GM21529 (cell line): ENCODE measurements around the gene LCN10.
"Not testable (repeated sequence)": the region's sequence is repeated elsewhere in the genome, so short reads cannot be mapped to it uniquely, and the experiment has no call there.

Experiments
- ATAC-seq: cut with Tn5 transposase; IDR thresholded peaks from one replicate; pipeline ENCODE4 v1.9.1; 2021; ENCODE audit not compliant: unreplicated experiment

Gene LCN10

DNA sequence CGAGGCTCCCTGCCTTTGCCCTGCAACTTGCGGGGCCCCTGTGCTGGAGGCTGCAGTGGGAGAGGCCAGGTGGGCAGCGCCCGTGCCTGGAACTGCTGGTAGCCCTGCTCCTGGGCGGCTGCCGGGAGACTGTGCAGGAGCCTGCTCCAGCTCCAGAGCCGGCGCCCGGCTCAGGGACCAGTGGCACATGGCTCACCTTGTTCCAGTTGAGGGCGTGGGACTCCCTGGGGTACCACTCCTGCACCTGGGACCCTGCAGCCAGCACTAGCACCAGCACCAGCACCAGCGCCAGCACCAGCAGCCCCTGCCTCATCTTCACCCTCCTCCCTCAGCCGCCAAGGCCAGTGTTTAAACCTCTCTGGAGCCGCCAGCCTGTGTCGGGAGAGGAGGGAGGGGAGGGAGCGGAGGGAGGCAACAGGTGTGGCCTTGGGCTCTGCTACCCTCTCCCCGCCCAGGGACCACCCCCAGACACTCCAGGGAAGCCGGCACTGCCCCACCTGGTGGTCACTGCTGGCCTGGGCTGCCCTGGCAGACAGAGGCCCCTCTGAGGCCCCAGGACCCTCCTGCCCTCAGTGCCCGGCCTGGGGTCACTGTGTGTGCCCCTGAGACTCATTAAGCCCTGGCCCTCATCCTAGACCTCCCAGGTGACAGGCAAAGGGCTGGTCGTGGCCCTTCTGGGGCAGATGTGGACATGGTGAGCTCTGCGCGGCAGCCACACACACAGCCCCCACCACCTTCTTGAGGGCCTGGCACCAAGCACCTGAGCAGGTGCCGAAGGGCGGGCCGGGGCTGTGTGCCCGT lies at the start of gene LCN10:
TSS of gene LCN10 (minus strand) at position 350 of the 801 bp plus-strand sequence. CDS start at position 313, 37 bp downstream.
- ATAC-seq: no peak

DNA sequence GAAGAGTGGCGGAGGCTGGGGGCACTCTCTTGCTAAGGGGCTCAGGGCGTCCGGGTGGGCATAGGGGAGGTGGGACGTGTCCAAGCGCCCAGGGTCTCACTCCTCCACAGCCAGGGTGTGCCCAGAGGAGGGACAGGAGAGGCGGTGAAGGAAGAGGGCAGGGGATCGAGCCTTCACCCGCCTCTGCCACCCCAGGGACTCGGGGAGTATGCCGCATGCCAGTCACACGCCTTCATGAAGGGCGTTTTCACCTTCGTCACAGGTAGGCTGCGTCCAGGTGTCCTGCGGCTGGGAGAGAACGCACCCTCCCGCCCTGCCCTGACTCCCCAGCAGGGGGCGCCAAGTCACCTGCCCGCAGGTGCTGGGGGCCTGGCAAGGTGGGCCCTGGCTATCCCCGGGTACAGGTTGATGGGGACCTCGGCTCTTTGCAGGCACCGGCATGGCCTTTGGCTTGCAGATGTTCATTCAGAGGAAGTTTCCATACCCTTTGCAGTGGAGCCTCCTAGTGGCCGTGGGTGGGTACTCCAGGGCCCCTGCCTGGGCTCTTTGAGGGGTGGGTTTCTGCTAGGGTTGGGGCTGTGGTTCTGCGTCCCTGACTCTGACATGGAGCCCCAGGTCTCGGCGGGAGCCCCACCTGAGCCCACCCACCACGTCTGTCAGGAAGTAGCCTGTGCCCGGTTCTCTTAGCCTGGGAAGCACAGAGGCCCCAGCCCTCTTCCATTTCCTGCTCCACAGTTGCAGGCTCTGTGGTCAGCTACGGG lies 49.0 kb upstream of the LCN10 start:
- peak; percentile 14 for ATAC-seq

DNA sequence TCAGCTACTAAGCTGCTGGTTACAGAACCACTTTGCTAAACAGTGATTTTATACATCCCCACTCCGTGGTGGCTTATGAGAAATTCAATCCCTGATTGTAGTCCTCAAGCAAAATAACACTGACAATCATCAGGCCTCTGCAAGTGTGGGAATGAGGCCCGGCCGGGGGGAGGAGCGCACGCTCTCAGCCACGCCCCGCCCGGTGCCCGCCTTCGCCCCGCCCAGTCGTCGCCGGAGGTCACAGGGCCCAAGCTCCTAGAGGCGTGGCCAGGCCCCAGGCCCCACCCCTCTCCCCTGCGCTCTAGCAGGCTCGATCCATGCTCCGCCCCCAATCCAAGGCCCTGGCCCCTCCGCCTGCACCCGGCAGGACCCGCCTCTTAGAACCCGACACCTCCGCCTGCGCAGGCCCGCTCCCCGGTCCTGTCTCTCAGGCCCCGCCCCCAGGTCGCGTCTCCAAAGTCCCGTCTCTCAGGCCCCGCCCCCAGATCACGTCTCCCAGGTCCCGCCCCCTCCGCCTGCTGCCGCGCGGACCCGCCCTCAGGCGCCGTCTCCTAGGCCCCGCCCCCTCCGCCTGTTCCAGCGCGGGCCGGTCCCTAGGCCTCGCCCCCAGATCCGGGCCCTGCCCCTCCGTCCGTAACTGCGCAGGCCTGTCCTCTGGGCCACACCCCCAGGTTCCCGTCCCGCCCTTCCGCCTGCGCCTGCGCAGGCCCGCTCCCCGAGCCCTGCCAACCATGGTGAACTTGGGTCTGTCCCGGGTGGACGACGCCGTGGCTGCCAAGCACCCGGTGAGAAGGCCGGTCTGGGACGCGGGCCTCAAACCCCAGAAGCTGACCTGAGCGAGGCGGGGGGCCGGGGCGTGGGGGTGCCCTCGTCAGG lies 48.1 kb upstream of the LCN10 start, which contains the start of gene TMEM141:
TSS of gene TMEM141 (plus strand) at position 705 of the 876 bp plus-strand sequence. CDS start at position 732, 27 bp downstream.
- peak; percentile 80 for ATAC-seq

DNA sequence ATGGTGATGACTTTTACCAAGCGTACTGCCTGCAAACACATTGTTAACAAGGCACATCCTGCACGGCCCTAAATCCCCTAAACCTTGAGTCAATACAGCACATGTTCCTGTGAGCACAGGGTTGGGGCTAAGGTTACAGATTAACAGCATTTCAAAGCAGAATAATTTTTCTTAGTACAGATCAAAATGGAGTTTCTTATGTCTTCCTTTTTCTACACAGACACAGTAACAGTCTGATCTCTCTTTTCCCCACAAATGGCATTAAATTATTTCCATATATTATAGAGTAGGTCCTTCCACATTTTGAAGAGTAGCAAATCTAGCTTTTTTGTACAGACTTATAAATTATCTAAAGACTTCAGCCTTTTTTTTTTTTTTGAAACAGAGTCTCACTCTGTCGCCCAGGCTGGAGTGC lies 46.8 kb upstream of the LCN10 start:
- ATAC-seq: no peak

DNA sequence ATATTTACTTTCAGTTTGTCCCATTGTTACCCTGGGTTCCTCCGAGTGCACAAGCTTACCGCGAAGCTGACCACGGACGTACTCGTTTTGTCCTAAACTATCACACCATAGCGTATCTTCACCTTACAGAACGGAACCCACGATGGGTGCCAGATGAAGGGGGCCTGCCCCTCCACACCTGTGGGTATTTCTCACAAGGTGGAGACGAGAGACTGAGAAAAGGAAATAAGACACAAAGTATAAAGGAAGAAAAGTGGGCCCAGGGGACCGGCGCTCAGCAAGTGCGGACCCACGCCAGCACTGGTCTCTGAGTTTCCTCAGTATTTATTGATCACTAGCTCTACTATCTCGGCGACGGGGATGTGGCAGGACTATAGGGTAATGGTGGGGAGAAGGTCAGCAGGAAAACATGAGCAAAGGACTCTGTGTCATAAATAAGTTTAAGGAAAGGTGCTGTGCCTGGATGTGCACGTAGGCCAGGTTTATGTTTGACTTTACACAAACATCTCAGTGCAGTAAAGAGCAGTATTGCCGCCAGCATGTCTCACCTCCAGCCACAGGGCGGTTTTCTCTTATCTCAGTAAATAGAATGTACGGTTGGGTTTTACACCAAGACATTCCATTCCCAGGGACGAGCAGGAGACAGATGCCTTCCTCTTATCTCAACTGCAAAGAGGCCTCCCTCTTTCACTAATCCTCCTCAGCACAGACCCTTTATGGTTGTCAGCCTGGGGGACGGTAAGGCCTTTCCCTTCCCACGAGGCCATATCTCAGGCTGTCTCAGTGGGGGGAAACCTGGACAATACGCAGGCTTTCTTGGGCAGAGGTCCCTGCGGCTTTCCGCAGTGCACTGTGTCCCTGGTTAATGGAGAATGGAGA lies 46.1 kb upstream of the LCN10 start:
- ATAC-seq: not testable (repeated sequence)

DNA sequence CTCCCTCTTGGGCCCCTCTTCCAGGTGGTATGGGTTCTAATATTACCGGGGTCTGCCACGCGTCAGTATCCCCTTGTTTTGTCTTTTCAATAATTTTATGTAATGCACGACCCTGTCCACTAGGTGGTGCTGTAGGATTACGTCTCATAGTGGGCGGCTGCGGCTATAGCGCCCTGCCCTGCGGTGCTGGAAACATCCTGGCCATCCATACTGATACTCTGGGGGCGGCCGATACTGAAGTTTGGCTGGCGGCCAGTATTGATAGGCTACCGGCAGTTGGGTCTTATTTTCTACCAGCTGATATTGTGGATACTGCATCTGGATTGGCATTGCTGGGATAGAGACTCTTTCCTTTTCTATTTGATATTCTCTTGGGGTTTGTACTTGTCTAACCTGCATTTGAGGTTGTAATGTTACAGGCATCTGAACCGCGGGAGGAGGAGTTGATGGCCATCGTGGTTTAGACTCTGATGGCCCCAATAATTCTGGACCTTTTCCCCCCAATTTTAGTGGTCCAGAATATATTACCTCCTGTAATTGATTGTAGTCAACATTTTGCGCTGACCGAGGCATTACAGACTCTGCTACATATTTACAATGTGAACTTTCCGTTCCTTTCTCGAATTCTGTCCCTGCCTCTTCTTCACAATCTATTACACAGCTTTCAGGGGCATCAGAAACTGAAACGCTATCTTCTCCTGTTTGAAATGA lies 45.1 kb upstream of the LCN10 start:
- ATAC-seq: no peak

DNA sequence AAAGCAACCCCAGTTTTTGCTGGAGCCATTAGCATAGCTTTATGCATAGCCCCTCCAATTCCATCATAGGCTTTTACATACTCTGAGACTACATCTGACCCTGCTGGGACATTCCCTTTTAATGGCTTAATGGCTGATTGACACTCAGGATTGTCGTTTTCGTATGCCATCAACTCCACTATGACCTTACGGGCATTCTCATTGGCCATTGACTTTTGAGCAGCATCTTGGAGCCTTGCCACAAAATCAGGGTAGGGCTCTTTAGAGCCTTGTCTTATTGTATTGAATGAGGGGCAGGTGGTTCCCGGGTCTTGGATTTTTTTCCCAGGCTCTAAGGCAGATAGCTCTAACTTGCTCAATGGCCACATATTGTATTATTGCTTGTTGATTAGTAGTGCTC lies 44.2 kb upstream of the LCN10 start:
- not testable (repeated sequence) for ATAC-seq

DNA sequence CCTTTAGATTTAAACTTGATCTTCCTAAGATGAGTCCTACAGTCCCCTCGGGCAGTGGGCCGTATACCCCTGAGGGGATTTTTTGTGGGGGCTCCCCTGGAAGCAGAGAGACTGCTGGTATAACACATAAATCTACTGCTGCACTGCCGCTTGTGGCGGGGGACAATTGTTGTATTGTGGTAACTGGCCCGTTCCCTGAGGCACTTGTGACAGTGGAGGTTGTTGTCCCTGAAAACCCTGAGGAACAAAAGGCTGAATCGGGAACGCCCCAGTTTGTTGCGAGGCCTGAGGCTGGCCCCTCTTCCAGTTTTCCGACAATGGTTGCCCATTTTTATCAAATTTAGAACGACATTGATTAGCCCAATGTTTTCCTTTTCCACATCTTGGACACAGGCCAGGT lies 43.7 kb upstream of the LCN10 start:
- ATAC-seq: no peak

DNA sequence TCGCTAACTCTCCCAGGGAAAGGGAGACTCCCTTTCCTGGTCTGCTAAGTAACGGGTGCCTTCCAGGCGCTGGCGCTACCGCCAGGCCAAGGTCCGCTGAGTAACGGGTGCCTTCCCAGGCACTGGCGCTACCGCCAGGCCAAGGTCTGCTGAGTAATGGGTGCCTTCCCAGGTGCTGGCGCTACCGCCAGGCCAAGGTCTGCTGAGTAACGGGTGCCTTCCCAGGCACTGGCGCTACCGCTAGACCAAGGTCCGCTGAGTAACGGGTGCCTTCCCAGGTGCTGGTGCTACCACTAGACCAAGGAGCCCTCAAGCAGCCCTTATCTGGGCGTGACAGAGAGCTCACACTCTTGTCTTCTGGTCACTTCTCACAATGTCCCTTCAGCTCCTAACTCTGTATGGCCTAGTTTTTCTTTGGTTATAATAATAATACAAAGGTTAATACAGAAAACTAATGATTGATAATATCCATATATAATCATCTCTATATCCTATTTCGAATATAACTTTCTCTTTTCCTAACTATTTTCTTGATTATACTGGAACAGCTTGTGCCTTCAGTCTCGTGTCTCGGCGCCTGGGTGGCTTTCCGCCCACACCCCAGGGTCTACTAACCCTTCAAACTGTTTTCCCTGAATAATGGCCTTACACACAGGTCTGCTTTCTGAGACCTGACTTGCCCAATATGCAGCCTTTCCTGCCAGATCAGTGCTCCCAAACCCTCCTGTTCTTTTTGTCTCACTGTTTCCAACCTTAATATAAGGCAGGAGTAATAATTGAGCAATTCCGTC lies 43.0 kb upstream of the LCN10 start:
- ATAC-seq: not testable (repeated sequence)

DNA sequence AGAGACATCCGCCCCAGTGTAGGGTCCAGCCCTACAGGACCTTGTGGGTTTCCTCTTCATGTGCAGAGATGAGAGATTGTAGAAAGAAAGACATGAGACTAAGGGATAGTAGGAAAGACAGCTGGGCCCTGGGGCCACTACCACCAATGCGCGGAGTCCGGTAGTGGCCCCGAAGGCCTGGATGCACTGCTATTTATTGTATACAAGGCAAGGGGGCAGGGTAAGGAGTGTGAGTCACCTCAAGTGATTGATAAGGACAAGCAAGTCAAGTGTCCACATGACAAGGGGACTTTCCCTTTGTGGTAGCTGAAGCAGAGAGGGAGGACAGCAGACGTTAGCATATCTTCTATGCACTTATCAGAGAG lies 42.2 kb upstream of the LCN10 start:
- no peak for ATAC-seq

DNA sequence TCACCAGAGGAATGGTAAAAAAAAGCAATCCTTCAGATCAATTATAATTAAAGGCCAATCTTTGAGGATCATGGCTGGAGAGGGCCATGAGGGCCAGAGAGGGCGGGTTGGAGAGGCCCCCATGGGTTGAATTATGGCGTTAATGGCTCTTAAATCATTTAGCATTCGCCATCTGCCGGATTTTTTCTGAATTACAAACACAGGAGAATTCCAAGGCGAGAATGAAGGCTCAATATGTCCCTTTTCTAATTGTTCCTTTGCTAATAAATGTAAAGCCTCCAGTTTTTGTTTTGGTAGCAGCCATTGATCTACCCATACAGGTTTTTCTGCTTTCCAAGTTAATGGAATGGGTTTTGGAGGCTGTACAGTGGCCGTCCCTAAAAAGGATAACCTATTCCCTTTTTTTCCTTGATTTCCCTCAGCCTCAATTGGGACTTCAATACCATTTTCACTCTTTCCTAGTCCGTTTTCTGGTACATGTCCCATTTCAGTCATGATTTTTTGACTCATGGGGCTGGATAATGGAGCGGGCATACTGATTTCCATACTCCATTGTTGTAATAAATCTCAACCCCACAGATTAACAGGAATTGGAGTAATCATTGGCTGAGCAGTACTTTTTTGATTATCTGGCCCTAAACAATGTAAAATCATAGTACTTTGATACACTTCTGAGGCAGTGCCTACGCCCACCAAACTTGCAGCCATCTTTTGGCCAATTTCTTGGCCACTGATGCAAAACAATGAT lies 41.7 kb upstream of the LCN10 start:
- ATAC-seq: no peak

DNA sequence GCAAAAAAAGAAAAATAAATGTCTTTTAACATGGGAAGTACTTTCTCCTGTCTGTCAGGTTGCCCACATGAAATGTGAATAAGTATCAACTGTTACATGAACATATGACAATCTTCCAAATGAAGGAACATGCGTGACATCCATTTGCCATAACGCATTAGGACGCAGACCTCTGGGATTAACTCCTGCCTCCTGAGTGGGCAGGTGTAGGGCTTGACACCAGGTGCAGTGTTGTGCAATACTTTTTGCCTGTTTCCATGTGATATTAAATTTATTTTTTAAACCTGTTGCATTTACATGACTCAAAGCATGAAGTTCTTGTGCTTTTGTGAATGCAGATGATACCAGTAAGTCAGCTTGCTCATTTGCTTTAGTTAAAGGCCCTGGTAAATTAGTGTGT lies 39.7 kb upstream of the LCN10 start:
- ATAC-seq: no peak

DNA sequence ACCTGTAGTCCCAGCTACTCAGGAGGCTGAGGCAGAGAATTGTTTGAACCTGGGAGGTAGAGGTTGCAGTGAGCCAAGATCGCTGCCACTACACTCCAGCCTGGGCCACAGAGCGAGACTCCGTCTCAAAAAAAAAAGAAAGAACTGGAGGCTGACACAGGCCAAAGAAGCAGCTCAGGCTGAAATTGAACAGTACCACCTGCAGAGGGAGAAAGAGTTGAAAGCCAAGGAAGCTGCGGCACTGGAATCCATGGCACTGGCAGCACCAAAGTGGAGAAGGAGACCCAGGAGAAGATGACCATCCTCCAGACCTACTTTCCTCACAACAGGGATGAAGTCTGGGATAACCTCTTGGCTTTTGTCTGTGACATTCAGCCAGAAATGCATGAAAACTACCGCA lies 37.1 kb upstream of the LCN10 start:
- ATAC-seq: no peak

DNA sequence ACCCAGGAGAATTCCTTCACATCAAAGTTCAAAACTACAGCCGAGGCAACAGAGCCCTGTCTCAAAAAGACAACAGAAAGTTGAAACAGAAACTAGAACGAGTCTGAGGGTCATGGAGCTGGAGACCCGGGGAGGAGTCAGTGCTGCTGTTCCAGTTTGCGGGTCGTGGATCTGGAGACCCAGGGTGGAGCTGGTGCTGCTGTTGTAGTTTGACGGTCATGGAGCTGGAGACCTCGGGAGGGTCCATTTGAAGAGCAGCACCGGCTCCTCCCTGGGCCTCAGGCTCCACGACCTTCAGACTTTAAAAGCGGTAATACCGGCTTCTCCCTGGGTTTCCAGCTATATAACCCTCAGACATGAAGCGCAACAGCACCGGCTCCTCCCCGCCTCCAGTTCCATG lies 34.6 kb upstream of the LCN10 start:
- no peak for ATAC-seq

DNA sequence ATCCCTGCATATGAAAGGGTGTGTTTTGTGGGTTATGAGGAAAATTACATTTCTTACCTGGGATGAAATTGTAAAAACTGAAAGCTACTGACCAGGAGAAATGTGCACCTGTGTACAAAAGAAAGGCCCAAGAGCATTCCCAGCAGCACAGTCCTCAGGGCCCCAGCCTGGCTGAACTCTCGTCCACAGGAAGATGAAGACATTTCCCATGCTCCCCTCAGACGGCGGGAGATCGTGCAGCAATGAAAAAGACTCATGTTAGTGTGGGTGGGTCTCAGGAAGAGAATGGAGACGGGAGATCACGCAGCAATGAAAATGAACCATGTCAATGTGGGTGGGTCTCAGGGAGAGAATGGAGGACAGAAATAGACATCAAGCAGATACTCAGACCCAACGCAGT lies 34.2 kb upstream of the LCN10 start:
- ATAC-seq: no peak

DNA sequence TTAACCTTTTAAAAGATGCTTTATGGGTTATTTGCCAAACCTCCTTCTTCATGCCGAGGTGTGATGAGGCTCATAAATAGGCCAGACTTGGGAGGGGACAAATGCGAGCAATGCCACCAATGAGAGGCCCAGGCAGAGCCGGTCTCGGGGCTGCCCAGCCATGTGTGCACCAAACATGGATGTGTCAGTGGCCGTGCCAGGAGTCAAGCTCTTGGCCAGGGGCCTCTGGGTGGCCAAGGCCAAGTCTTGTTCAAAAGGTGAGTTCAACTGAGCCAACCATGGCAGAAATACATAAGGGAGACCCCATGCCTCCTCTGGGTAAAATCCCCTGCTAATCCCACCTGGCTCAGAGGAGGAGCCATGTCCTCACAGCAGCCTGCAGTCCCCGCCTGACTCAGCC lies 32.5 kb upstream of the LCN10 start:
- no peak for ATAC-seq

DNA sequence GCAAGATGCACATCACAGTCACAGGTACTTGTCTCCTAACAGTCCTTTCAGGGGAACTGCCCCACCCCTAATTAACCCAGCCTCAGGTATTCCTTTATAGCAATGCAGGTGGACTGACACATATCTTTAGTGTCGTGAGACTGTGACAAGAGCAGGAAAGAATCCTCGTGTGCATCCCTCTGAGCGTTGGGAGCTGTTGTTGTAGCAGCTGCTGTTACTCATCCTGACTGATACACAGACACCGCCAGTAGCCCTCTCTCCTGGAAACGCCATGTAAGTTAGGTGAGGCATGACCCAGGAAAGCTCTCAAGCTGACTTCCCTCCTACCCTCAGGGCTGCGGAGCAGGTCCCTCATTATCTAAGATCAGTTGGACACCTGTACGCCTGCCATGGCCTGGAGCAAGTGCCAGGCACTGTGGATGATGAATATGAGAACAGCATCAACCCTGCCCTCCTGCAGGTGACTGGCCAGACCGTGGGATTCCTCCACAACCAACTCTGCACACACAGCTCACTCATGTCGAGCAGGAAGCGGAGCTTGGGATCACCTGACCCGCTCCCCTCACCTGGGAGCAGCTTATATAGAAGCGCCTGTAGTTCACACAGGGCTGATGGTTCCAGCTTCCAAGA lies 31.8 kb upstream of the LCN10 start:
- ATAC-seq: no peak
